Suppressor macrophage (primary cell): ENCODE measurements around the gene GSTA1.
"Not testable (repeated sequence)": the region's sequence is repeated elsewhere in the genome, so short reads cannot be mapped to it uniquely, and the experiment has no call there.

ENCODE experiments used
- DNase-seq, 4 experiments: peaks; one replicate each; pipeline ENCODE4 v3.0.0-alpha.2; 2020 to 2022

The GSTA1 gene

DNA sequence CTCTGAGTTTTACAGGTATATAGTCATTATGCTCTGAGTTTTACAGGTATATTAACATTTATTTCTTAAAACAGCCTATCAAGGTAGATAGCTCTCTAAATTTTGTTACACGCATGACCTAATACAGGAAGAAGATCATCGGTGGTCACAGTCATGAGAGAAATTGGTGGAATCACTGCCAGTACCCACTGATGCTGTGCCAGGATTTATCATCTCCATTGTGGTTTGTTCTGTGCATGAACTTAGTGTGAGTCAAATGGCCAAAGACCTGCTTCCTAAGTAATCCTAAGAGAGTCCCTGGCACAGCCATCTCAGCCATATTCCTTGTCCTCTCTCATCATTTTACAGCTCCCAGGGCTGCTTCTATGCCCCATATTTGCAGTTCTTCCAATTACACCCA is 50.5 kb downstream of the GSTA1 start:
- not testable (repeated sequence) for DNase-seq

DNA sequence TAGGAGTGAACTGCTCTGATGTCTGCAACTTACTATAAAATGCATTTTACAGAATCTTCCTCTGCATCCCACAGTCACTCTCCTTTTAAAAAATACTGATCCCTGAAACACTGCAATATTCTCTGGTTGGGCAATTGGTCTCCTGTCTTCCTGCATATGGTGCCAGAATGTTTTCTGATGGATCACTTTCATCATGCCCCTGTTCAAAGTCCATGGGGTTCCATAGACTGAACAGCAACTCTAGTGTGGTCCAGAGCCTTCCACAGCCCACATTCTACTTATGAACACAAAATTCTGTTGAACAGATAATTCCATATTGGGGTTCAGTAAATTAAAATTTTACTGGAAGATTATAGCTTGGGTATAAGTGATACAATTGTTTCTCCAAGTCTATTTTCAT is 51.3 kb downstream of the GSTA1 start:
- DNase-seq, result no peak

DNA sequence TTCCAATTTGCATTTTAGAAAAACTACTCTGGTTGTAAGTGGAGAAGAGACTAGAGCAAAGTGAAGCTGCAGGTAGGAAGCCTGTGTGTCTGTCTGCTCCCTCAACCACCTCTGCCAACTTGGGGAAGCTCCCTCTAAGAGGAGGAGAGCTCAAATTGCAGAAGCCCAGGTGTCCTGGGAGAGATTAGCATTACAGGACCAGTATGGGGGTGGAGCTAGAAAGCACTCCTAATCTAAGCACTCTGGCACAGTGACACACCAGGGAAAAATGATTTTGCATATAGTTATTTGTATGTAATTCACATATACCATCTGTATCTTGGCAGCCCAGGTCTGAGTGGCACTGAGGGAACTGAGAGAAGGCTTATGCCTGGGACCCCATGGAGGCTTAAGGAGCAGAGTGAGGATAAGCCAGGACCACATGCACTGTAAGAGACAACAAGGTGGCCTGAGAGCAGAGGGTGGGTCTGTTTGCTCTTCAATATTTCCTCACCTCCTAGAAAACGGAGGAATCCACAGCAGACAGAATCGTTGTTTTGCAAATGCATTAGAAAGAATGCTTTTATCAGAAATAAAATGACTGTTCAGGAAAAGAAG is 54.0 kb downstream of the GSTA1 start:
- DNase-seq, result no peak

GRCh38 chr6:52747301-52747700 is 56.3 kb downstream of the GSTA1 start:
- not testable (repeated sequence) for DNase-seq

DNA sequence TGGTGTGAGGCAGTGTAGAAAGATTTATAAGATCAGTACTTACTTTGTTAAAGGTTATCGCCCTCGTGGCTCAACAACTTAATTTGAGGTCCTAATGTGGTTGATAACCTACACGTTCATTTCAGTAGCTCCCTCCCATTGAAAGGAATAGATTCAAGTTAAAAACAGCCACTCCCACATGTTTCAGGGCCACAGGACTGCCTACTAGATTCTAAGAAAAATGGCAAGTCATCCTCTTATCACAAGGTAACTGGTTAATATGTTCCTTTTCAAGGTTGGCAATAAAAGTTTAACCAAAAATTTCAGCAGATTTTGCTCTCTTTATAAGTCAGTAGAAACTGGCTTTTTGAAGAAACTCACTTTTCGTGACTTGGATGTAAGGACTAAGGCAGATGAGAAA is 57.4 kb downstream of the GSTA1 start:
- no peak for DNase-seq

DNA sequence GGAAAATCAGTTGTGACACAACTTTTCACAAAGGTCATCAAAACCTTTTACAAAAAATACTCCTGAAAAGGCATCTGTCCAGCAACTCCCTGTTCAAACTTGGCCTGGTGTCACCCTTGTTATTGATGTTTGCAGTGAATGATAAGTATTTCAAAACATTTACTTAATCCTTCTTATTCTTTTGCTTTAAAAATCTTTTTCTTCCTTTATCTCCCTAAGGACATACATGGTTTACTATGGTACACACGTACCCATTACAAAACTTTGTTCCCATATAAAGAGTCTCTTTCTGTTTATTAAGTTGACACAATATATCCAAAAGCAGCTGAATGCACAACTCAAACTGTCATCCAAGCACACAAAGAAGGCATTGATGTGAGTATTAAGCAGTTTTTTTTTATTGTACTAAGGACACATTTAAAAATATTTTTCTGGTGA is 57.8 kb downstream of the GSTA1 start:
- no peak for DNase-seq

GRCh38 chr6:52741872-52742271 is 61.7 kb downstream of the GSTA1 start:
- DNase-seq, result no peak
